Osteoblast (primary cell): ENCODE data around the gene NGEF. TPM values are rescaled to one million over a fixed set of nuclear protein-coding genes. Genes with fewer than 3 reads are reported as not detected.

ENCODE experiments used
- DNase-seq: peaks from one replicate; pipeline ENCODE4 v3.0.0; 2011; ENCODE audit warnings: low spot score, mixed read lengths; ENCODE audit not compliant: insufficient read length; ENCODE audit errors: missing footprints
- H2AFZ ChIP-seq: 2 replicates; pipeline ENCODE4 v1.6.0; 2011; ENCODE audit warnings: mild to moderate bottlenecking, low read length
- H3K27ac ChIP-seq: 2 replicates; pipeline ENCODE4 v1.5.1; 2011; ENCODE audit warnings: mild to moderate bottlenecking, low read depth, low read length, moderate library complexity
- H3K27me3 ChIP-seq: 2 replicates; pipeline ENCODE4 v1.6.0; 2012; ENCODE audit warnings: mild to moderate bottlenecking, control low read depth, inconsistent platforms, low read length, moderate library complexity; ENCODE audit not compliant: insufficient read depth
- H3K36me3 ChIP-seq: 2 replicates; pipeline ENCODE4 v1.5.1; 2011; ENCODE audit warnings: mild to moderate bottlenecking, low read length, control low read depth, moderate library complexity; ENCODE audit not compliant: insufficient read depth
- H3K4me1 ChIP-seq: 2 replicates; pipeline ENCODE4 v1.5.1; 2011; ENCODE audit warnings: mild to moderate bottlenecking, low read length, control low read depth, moderate library complexity; ENCODE audit not compliant: insufficient read depth
- H3K4me2 ChIP-seq: 2 replicates; pipeline ENCODE4 v1.6.0; 2011; ENCODE audit warnings: mild to moderate bottlenecking, low read length; ENCODE audit not compliant: insufficient read depth
- H3K4me3 ChIP-seq: fragments of 200-600 bp; sonication (generic); 3 replicates; pipeline ENCODE4 v1.5.1; 2012; ENCODE audit warnings: mild to moderate bottlenecking, low read length, inconsistent platforms; ENCODE audit not compliant: insufficient read depth
- H3K79me2 ChIP-seq: 2 replicates; pipeline ENCODE4 v1.6.0; 2012; ENCODE audit warnings: mild to moderate bottlenecking, low read length, control low read depth, inconsistent platforms; ENCODE audit not compliant: insufficient read depth
- H3K9me3 ChIP-seq: 2 replicates; pipeline ENCODE4 v1.5.1; 2011; ENCODE audit warnings: low read depth, low read length, control low read depth
- H4K20me1 ChIP-seq: 2 replicates; pipeline ENCODE4 v1.6.0; 2012; ENCODE audit warnings: mild to moderate bottlenecking, low read length, control low read depth; ENCODE audit not compliant: insufficient read depth
- CTCF ChIP-seq: IDR thresholded peaks from 2 replicates; pipeline ENCODE4 v1.5.1; 2011; ENCODE audit warnings: mild to moderate bottlenecking, low read depth, low read length, moderate library complexity; ENCODE audit errors: extremely low read depth
- total RNA-seq: library from RNA; depleted of rRNA; stranded (reverse); fragments of >200 nt; gene quantifications from 2 replicates; pipeline ENCODE4 v1.2.3, GENCODE V29; 2012

The NGEF gene
- total RNA-seq, 1 donor, result not detected

GRCh38 chr2:233026198-233026813 lies 13.2 kb upstream of the NGEF start:
- peak overlapping the region; percentile 16 for H2AFZ ChIP-seq
- no peaks in the 10 kb centered on the region for H3K27me3 ChIP-seq
- H3K4me2 ChIP-seq, result peak overlapping the region; percentile 54
- no peak for TF ChIP-seq CTCF
- H3K36me3 ChIP-seq, result no peaks in the 10 kb centered on the region
- DNase-seq, result no peak
- H3K4me1 ChIP-seq, result peaks cover 19% of the 10 kb centered on the region
- H3K27ac ChIP-seq, result no peak overlapping the region
- no peaks in the 10 kb centered on the region for H3K9me3 ChIP-seq
- no peak overlapping the region for H3K4me3 ChIP-seq
- H4K20me1 ChIP-seq, result no peaks in the 10 kb centered on the region
- H3K79me2 ChIP-seq, result no peaks in the 10 kb centered on the region

GRCh38 chr2:233025706-233026105 lies 12.7 kb upstream of the NGEF start:
- Histone ChIP-seq H3K4me1 (peaks cover 19% of the 10 kb centered on the region), H2AFZ (no peak overlapping the region), H3K36me3 (no peaks in the 10 kb centered on the region), H3K27me3 (no peaks in the 10 kb centered on the region), H4K20me1 (no peaks in the 10 kb centered on the region), H3K9me3 (no peaks in the 10 kb centered on the region), H3K79me2 (no peaks in the 10 kb centered on the region), H3K4me3 (no peak overlapping the region), H3K4me2 (no peak overlapping the region), H3K27ac (no peak overlapping the region)
- no peak for TF ChIP-seq CTCF
- no peak for DNase-seq

- Histone ChIP-seq H3K4me3 (no peak overlapping the region), H3K36me3 (no peaks in the 10 kb centered on the region), H3K4me2 (no peak overlapping the region), H3K27ac (no peak overlapping the region), H3K27me3 (no peaks in the 10 kb centered on the region), H2AFZ (no peak overlapping the region), H3K4me1 (peaks cover 15% of the 10 kb centered on the region), H3K9me3 (no peaks in the 10 kb centered on the region), H3K79me2 (no peaks in the 10 kb centered on the region), H4K20me1 (no peaks in the 10 kb centered on the region)
- no peak for DNase-seq
- TF ChIP-seq CTCF, result no peak
Observed at GRCh38 chr2:233023761-233024410, 10.8 kb upstream of the NGEF start.

GRCh38 chr2:233023007-233023760 lies 10.1 kb upstream of the NGEF start:
- Histone ChIP-seq H3K27ac (no peak overlapping the region), H3K4me3 (no peak overlapping the region), H3K4me2 (no peak overlapping the region), H3K79me2 (no peaks in the 10 kb centered on the region), H3K4me1 (peaks cover 15% of the 10 kb centered on the region), H2AFZ (no peak overlapping the region), H3K36me3 (no peaks in the 10 kb centered on the region), H3K9me3 (no peaks in the 10 kb centered on the region), H3K27me3 (no peaks in the 10 kb centered on the region), H4K20me1 (no peaks in the 10 kb centered on the region)
- no peak for DNase-seq
- TF ChIP-seq CTCF, result no peak
